Colonic mucosa (tissue), 4 donors: Measurements from ENCODE around the gene ITGB5. TPM values are rescaled to one million over a fixed set of nuclear protein-coding genes. Genes with fewer than 3 reads are reported as not detected.

Source experiments
- DNase-seq: peaks from one replicate; pipeline ENCODE4 v3.0.0-alpha.2; 2020
- H3K27ac ChIP-seq: fragments of 200-600 bp; one replicate; pipeline ENCODE4 v1.8.0; 2021
- H3K27me3 ChIP-seq: fragments of 200-600 bp; one replicate; pipeline ENCODE4 v1.8.0; 2021
- H3K36me3 ChIP-seq: fragments of 200-600 bp; one replicate; pipeline ENCODE4 v1.8.0; 2021
- H3K4me1 ChIP-seq: fragments of 200-600 bp; one replicate; pipeline ENCODE4 v1.8.0; 2021; ENCODE audit warnings: mild to moderate bottlenecking
- H3K4me3 ChIP-seq: fragments of 200-600 bp; one replicate; pipeline ENCODE4 v1.8.0; 2021
- H3K9ac ChIP-seq, 2 donors: one replicate each; pipeline ENCODE4 v1.7.0; 2013; ENCODE audit warnings: control low read depth in 2 of 2, low read depth in 2 of 2, low read length in 2 of 2
- H3K9me3 ChIP-seq: fragments of 200-600 bp; one replicate; pipeline ENCODE4 v1.8.0; 2021
- CTCF ChIP-seq: fragments of 200-600 bp; IDR thresholded peaks from one replicate; pipeline ENCODE4 v1.8.0; 2022; ENCODE audit warnings: antibody characterized with exemption, mild to moderate bottlenecking
- intact Hi-C: fragments of 100-400 bp; cut with DNase I; formaldehyde crosslinking; loops from one replicate; pipeline ENCODE4 v1.14.1; 2022
- total RNA-seq, 2 donors: library from RNA; stranded (reverse); fragmentation: NEBNext Ultra II Directional in 1 of 2; extraction: Animal tissue kit (Norgen Biotek cat#: 25700) in 1 of 2; gene quantifications; one replicate each; pipeline ENCODE4 v1.2.1, GENCODE V29; 2021
- donor health status: healthy.
- donor health status: DM: no; HTN: no; CAD: no.
- donor health status: DM: no; HTN: no; CAD: no.

ITGB5 gene
- total RNA-seq, 2 donors from 2014 or later, result 74.4 to 74.8 TPM

DNA sequence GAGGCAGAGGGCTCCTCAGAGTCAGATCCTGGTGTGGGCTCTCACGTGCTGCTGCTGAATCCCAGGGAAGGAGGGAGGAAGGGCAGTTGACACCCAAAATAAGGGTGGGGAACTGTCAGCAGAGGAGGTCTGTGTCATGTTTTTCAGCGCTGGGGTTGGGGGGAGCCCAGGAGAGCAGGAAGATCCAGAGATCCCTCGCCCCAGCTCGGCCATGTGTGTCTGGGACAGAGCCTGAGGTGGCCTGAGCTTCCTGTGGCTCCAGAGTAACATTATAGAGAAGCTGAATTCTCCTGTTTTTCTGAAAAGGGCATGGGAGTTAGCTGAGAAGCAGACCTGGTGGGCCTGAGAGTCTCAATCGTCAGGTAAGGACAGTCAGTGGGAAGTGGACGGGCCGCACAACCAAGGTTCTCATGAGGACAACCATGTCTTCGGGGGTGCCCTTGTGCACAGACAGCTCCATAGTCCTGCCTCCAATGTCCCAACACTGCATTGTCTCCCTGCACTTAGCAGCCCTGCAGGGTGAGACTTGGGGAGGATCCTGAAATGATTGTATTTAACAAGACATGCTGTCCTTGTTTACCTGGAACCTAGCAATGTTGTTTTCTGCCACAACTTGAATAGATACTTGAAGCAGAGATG, 138.5 kb downstream of the ITGB5 start:
- intact Hi-C loops, result no loop called here
- H3K4me1 ChIP-seq, result no peaks in the 10 kb centered on the region
- no peak overlapping the region for H3K27ac ChIP-seq
- no peaks in the 10 kb centered on the region for H3K9me3 ChIP-seq
- no peak for TF ChIP-seq CTCF
- no peak overlapping the region for H3K9ac ChIP-seq
- DNase-seq, result no peak
- no peaks in the 10 kb centered on the region for H3K27me3 ChIP-seq
- no peaks in the 10 kb centered on the region for H3K36me3 ChIP-seq
- no peak overlapping the region for H3K4me3 ChIP-seq

- no peak overlapping the region for H3K4me3 ChIP-seq
- intact Hi-C loops, result no loop called here
- H3K27ac ChIP-seq, result no peak overlapping the region
Measured at GRCh38 chr3:124747111-124747981, 139.8 kb downstream of the ITGB5 start.

GRCh38 chr3:124745756-124746155, 141.4 kb downstream of the ITGB5 start:
- intact Hi-C loops, result no loop called here
- no peak for DNase-seq
- H3K27me3 ChIP-seq, result no peaks in the 10 kb centered on the region
- no peaks in the 10 kb centered on the region for H3K9me3 ChIP-seq
- no peak for TF ChIP-seq CTCF
- peaks cover 9% of the 10 kb centered on the region for H3K36me3 ChIP-seq
- no peak overlapping the region for H3K27ac ChIP-seq
- no peak overlapping the region for H3K9ac ChIP-seq
- H3K4me3 ChIP-seq, result no peak overlapping the region
- no peaks in the 10 kb centered on the region for H3K4me1 ChIP-seq

More at GRCh38 chr3:124747111-124747981, 139.8 kb downstream of the ITGB5 start:
- no peaks in the 10 kb centered on the region for H3K4me1 ChIP-seq
- DNase-seq, result no peak
- no peak for TF ChIP-seq CTCF
- H3K27me3 ChIP-seq, result no peaks in the 10 kb centered on the region
- H3K9me3 ChIP-seq, result no peaks in the 10 kb centered on the region
- no peak overlapping the region for H3K9ac ChIP-seq
- H3K36me3 ChIP-seq, result peaks cover 5% of the 10 kb centered on the region

GRCh38 chr3:124741027-124741426, 146.1 kb downstream of the ITGB5 start:
- TF ChIP-seq CTCF, result no peak
- peaks cover 13% of the 10 kb centered on the region for H3K36me3 ChIP-seq

DNA sequence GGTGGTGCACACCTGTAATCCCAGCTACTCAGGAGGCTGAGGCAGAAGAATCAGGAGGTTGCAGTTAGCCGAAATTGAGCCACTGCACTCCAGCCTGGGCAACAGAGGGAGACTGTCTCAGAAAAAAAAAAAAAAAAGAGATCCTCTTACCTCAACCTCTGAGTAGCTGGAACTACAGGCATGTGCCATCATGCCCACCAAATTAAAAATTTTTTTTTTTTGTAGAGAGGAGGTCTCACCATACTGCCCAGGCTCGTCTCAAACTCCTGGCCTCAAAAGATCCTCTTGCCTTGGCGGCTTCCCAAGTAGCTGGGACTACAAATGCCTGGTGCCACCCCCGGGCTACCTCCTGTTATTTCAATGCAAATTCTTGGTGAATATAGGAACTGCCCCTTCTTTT, 155.4 kb downstream of the ITGB5 start:
- H3K4me3 ChIP-seq, result no peak overlapping the region
- H3K9ac ChIP-seq, result no peak overlapping the region

More at GRCh38 chr3:124741027-124741426, 146.1 kb downstream of the ITGB5 start:
- DNase-seq, result no peak
- intact Hi-C loops, result no loop called here
- H3K9me3 ChIP-seq, result no peaks in the 10 kb centered on the region
- no peak overlapping the region for H3K27ac ChIP-seq
- no peak overlapping the region for H3K9ac ChIP-seq
- no peak overlapping the region for H3K4me3 ChIP-seq
- H3K27me3 ChIP-seq, result no peaks in the 10 kb centered on the region
- no peaks in the 10 kb centered on the region for H3K4me1 ChIP-seq

More for the DNA sequence above, 155.4 kb downstream of the ITGB5 start:
- intact Hi-C loops, result no loop called here
- Histone ChIP-seq H3K4me1 (peaks cover 11% of the 10 kb centered on the region), H3K36me3 (no peaks in the 10 kb centered on the region), H3K27ac (no peak overlapping the region), H3K27me3 (no peaks in the 10 kb centered on the region), H3K9me3 (no peaks in the 10 kb centered on the region)
- DNase-seq, result no peak
- no peak for TF ChIP-seq CTCF
